Ramos (cell line): ENCODE data around the gene SERPINA9.
"Not testable (repeated sequence)": the region's sequence is repeated elsewhere in the genome, so short reads cannot be mapped to it uniquely, and the experiment has no call there.

Experiments used
- in situ Hi-C: fragments of 300-500 bp; cut with MboI; formaldehyde crosslinking; loops from one replicate; pipeline ENCODE4 v1.14.3; 2022; ENCODE audit warnings: low sequenced_read_pairs; ENCODE audit not compliant: unreplicated experiment

The SERPINA9 gene

GRCh38 chr14:94439453-94440057 is 36.4 kb downstream of the SERPINA9 start:
- in situ Hi-C loops: no loop called here

- in situ Hi-C loops: no loop called here
Observed at GRCh38 chr14:94428610-94429009, 47.4 kb downstream of the SERPINA9 start.

GRCh38 chr14:94427016-94427613 is 48.9 kb downstream of the SERPINA9 start:
- in situ Hi-C loops: no loop called here

GRCh38 chr14:94426526-94426925 is 49.5 kb downstream of the SERPINA9 start:
- in situ Hi-C loops: no loop called here

- in situ Hi-C loops: no loop called here
Observed at GRCh38 chr14:94424371-94424770, 51.6 kb downstream of the SERPINA9 start.

- in situ Hi-C loops: no loop called here
Observed at GRCh38 chr14:94423453-94424056, 52.4 kb downstream of the SERPINA9 start.

GRCh38 chr14:94421316-94421715 is 54.7 kb downstream of the SERPINA9 start:
- in situ Hi-C loops: no loop called here

GRCh38 chr14:94417497-94418205 is 58.3 kb downstream of the SERPINA9 start:
- in situ Hi-C loops: not testable (repeated sequence)
